Dedifferentiated amniotic fluid mesenchymal stem cell (primary cell): Measurements from ENCODE around the gene MMP17.

Experiments used
- DNase-seq: peaks from one replicate; pipeline ENCODE4 v3.0.0-alpha.2; 2016; ENCODE audit errors: extremely low spot score

The MMP17 gene

GRCh38 chr12:131894981-131895639 lies 66.9 kb downstream of the MMP17 start:
- no peak for DNase-seq

DNA sequence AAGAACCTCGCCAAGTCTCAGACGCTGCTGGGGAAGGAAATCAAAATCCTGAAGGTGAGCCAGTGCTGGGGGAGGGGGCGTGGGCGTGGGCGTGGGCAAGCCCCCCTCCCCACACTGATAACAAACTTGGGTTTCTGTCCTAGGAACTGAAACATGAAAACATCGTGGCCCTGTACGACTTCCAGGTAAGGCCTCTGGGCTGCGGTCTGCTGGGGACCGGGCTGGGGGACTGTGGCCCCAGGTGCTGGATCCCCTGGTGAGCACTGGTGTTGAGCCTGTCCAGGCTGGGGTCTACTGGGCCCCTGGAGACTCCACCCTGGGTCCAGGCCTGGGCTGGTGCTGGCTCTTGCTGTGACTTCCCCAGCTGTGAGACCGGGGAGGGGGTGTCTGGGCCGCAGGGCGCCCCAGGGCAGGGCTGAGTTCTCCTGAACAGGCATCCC lies 67.5 kb downstream of the MMP17 start:
- no peak for DNase-seq

DNA sequence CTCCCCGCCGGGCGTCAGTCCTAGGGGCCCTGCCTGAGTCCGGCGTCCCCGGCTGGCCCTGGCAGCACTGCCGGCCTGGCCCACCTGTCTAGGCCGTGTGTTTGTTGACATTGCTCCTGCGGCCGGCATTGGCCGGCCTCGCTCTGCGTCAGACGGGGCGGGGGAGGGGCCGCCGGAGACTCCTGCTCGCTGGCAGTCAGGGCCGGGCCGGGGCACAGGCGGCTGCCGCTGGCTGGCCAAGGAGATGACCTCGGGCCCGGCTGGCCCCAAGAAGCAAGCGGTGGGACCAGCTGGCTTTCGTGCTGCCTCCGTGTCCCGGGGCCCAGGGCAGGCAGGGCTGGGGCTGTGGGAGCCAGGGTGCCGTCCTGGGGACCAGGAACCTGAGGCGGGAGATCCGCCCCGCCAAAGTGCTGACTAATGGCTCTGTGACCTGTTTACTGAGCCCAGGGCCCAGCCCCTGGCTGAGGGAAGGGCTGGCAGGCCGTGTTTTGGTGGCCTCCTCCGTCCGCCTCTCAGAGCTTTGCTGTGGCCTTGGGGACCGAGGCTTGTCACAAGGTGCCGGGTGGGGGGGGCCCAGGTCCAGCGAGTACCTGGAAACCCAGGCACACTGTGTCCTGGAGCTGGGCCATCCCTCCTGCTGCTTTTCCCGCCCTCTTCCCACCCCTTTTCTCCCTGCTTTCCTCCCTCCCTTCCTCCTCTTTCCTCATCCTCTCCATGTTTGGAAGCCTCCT lies 68.1 kb downstream of the MMP17 start:
- DNase-seq, result peak; percentile 74

DNA sequence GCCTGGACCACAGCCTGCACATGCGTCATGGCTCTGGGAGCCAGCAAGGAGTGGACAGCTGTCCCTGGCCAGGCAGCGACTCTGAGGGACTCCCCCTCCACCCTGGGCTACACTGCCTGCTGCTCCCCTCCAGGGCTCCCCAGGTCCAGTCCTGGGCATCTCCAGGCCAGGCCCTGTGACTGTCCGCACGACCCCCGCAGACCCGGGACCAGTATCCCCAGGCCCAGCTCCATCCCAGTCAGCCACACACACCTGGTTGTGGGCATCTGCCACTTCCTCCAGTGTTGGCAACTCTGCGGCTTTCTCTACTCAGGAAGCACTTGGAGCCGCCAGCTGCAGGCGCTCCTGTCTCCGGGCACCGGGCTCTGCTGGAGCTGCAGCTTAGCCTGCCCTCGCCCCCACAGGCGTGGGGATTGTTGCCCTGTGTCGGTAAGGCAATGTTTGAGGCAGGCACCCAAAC lies 68.6 kb downstream of the MMP17 start:
- DNase-seq, result no peak

DNA sequence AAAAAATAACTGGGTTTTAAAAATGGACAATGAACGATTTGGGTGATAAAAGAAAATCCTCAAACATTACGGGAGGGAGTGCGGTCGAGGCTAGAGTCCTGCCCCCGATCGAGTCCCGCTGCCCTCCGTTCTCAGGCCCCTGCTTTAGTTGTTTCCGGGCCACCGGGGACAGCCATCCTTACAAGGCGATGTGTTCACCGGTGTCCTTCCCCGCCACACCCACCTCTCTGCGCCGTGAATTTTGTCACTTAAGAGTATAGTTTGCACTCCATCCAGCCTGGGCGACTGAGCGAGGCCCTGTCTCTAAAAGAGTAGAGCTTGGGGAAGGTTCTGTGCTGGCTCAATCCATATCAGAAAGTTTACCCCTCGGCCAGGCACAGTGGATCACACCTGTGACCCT lies 69.1 kb downstream of the MMP17 start:
- DNase-seq, result no peak

GRCh38 chr12:131897875-131898274 lies 69.7 kb downstream of the MMP17 start:
- no peak for DNase-seq

DNA sequence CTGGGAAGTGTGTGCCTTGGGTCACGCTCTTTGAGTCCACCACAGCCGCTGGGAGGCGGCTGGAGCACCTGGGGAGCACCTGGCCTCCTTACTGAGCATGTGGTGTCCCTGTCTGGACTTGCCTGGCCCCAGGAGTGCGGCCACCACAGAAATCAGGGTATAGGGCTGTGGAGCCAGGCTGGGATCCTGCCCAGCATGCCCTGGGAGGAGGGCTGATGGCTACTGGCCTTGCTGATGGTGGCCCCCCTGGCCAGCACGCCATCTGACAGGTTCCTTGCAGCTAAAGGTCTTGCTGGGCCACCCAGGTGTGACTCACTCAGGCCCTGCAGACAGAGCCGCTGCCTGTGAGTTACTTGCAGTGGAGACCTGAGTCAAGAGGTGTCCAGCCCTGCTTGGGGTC lies 72.2 kb downstream of the MMP17 start:
- DNase-seq, result no peak
